ENCODE data around the gene GALNT2.

DNA sequence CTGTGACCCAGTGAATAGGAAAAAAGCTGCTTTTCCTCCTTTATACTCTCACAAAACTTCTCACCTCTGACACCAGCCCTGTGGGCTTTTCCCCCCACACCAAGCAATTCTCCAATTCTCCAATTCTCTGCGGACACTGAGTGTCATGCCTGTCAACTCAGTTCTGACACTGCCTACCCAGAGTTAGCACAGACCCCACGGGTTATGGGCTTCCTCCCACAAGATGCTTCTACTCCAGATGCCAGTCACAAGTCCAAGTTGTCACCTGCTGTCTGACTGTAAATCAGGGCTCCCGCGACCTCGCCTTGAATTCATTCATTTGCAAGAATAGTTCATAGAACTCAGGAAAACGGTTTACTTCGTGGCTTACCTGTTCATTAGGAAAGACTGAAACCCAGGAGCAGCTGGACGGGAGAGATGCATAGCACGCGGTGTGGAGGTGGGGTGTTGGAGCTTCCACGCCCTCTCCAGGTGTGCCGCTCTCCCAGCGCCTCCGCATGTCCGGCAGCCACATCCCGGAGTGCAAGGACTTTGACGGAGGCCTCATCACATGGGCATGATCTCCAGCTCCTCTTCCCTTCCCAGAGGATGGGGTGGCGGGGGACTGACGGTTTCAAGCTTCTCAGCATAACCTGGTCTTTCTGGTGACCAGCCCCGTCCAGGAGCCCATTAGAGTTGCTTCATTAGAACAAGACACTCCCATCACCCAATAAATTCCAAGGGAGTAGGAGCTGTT lies 204.4 kb downstream of the GALNT2 start:
- TF ChIP-seq, protein P1, sequence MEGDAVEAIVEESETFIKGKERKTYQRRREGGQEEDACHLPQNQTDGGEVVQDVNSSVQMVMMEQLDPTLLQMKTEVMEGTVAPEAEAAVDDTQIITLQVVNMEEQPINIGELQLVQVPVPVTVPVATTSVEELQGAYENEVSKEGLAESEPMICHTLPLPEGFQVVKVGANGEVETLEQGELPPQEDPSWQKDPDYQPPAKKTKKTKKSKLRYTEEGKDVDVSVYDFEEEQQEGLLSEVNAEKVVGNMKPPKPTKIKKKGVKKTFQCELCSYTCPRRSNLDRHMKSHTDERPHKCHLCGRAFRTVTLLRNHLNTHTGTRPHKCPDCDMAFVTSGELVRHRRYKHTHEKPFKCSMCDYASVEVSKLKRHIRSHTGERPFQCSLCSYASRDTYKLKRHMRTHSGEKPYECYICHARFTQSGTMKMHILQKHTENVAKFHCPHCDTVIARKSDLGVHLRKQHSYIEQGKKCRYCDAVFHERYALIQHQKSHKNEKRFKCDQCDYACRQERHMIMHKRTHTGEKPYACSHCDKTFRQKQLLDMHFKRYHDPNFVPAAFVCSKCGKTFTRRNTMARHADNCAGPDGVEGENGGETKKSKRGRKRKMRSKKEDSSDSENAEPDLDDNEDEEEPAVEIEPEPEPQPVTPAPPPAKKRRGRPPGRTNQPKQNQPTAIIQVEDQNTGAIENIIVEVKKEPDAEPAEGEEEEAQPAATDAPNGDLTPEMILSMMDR (IDR thresholded peaks at IDR 0.05): no peak
- no peak for TF ChIP-seq SIN3A (IDR thresholded peaks at IDR 0.05; ENCODE audit: borderline replicate concordance, insufficient read depth, low read depth, low read length)
- no peak for TF ChIP-seq POLR2AphosphoS5 (IDR thresholded peaks at IDR 0.05; ENCODE audit: low read depth, low read length)
- no peak for TF ChIP-seq TCF7L2 (IDR thresholded peaks at IDR 0.05; ENCODE audit: low read depth, low read length)
- TF ChIP-seq, protein P2, sequence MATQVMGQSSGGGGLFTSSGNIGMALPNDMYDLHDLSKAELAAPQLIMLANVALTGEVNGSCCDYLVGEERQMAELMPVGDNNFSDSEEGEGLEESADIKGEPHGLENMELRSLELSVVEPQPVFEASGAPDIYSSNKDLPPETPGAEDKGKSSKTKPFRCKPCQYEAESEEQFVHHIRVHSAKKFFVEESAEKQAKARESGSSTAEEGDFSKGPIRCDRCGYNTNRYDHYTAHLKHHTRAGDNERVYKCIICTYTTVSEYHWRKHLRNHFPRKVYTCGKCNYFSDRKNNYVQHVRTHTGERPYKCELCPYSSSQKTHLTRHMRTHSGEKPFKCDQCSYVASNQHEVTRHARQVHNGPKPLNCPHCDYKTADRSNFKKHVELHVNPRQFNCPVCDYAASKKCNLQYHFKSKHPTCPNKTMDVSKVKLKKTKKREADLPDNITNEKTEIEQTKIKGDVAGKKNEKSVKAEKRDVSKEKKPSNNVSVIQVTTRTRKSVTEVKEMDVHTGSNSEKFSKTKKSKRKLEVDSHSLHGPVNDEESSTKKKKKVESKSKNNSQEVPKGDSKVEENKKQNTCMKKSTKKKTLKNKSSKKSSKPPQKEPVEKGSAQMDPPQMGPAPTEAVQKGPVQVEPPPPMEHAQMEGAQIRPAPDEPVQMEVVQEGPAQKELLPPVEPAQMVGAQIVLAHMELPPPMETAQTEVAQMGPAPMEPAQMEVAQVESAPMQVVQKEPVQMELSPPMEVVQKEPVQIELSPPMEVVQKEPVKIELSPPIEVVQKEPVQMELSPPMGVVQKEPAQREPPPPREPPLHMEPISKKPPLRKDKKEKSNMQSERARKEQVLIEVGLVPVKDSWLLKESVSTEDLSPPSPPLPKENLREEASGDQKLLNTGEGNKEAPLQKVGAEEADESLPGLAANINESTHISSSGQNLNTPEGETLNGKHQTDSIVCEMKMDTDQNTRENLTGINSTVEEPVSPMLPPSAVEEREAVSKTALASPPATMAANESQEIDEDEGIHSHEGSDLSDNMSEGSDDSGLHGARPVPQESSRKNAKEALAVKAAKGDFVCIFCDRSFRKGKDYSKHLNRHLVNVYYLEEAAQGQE (IDR thresholded peaks at IDR 0.05; ENCODE audit: insufficient read depth in 1 of 2, low read depth in 2 of 2, low read length in 1 of 2): no peak
